NCI-H1105 treated with DMSO at 0.1 percent for 48 hours (cell line): Measurements from ENCODE around the gene RABEP2.
"Not testable (repeated sequence)": the region's sequence is repeated elsewhere in the genome, so short reads cannot be mapped to it uniquely, and the experiment has no call there.

Source experiments
- DNase-seq: peaks from one replicate; lab custom pipeline; 2025; lab: John Stamatoyannopoulos, UW

The RABEP2 gene

DNA sequence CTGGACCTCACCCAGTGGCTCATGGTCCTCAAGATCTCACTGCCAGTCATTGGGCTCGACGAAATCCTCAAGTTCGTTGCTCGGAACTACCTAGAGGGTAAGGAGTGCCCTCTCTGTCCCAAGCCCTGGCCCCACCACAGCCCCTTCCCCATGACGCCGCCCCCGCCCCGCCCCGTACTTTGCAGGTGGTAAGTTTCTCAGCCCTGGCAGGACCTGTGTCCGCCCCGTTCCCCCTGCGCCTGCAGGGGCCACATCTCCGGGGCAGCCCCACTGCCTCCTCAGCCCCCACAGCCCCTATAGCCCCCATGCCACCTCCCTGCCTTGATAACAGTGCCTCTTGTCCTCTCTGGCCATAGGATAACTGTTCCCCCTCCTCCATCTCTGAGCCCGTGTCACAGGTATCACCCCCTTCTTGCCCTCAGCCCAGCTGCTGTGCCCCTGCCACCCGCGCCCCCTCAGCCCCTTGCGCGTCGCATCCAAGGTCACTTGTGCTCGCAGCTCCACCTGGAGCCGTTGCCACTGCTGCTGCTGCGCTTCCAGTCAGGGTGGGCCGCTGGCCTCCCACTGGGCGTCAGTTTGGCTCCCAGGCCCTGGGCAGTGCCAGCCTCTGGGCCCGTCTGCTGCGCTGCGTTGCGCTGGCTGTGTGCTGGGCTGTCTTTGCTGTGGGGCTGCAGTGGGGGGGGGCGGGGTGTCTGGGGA lies 21.5 kb downstream of the RABEP2 start:
- no peak for DNase-seq

DNA sequence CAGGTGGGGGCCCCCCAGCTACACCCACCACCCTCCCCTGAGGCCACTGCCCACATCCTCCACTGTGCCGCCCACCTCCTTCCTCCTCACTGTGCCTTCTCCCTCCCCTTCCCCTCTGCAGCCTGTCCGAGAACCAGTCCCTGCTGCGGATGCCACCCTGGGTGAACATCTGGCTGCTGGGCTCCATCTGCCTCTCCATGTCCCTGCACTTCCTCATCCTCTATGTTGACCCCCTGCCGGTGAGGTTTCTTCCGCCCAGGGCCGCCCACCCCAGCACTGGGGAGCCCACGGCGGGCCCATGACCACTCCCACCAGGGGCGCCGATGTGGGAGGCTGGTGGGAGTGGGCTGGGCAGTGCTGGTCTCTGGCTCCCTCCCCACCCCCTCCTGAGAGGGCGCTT lies 22.1 kb downstream of the RABEP2 start:
- DNase-seq, result no peak

DNA sequence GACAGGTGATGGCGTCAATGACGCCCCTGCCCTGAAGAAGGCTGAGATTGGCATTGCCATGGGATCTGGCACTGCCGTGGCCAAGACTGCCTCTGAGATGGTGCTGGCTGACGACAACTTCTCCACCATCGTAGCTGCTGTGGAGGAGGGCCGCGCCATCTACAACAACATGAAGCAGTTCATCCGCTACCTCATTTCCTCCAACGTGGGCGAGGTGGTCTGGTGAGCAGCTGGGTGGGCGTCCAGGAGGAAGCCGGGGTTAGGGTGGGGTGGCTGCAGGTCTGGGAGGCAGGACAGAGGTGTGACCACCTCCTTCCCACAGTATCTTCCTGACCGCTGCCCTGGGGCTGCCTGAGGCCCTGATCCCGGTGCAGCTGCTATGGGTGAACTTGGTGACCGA lies 23.2 kb downstream of the RABEP2 start:
- DNase-seq, result no peak

DNA sequence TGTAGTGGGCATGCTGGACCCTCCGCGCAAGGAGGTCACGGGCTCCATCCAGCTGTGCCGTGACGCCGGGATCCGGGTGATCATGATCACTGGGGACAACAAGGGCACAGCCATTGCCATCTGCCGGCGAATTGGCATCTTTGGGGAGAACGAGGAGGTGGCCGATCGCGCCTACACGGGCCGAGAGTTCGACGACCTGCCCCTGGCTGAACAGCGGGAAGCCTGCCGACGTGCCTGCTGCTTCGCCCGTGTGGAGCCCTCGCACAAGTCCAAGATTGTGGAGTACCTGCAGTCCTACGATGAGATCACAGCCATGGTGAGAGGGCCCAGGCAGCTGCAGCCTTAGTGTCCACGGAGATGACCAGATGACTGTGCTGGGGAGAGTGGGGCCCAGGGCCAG lies 24.4 kb downstream of the RABEP2 start:
- DNase-seq, result no peak

DNA sequence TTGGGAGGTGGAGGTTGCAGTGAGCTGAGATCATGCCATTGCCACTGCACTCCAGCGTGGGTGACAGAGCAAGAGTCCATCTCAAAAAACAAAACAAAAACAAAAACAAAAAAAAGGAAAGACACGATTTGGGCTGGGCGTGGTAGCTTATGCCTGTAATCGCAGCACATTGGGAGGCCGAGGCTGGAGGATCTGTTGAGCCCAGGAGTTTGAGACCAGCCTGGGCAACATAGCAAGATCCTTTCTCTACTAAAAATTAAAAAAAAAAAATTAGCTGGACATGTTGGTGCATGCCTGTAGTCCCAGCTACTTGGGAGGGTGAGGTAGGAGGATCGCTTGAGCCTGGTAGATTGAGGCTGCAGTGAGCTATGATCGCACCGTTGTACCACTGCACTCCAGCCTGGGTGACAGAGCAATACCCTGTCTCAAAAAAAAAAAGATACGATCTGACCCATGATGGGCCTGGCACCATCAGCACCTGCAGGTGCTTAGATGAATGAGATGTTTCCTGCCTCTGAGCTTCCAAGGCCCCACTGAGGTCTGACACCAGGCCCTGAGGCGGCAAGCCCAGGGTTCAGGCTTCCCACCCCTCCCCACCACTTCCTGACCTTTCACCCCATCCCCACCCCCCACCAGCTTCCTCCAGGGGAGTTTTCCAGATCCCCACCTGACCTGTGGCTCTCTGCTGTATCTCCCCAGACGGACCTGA lies 25.0 kb downstream of the RABEP2 start:
- no peak for DNase-seq

DNA sequence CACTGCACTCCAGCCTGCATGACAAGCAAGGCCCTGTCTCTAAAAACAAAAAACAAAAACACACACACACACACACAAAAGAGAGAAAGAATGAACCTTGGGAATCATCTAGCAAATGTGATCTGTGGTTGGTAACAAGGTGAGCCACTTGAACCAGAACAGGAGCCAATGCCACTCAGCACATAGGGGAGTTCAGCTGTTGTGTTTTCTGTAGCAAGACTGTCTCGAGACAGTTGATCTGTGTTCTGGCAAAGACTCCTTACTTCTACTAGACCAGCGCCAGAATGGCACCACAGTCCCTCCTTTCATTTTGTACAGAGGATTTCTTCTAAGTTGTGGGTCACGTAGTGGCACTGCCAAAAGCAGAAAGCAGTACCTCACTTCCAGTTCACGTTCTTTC lies 26.1 kb downstream of the RABEP2 start:
- DNase-seq, result no peak

DNA sequence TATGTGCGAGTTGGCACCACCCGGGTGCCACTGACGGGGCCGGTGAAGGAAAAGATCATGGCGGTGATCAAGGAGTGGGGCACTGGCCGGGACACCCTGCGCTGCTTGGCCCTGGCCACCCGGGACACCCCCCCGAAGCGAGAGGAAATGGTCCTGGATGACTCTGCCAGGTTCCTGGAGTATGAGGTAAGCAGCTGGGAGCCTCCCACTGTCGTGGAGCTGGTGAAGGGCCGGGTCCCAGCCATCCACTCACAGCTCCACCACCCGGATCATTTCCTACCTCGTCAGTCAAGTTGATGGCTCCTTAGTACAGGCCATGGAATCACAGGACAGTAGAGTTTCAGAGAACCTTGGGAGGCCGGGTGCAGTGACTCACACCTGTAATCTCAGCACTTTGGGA lies 26.8 kb downstream of the RABEP2 start:
- DNase-seq, result no peak

DNA sequence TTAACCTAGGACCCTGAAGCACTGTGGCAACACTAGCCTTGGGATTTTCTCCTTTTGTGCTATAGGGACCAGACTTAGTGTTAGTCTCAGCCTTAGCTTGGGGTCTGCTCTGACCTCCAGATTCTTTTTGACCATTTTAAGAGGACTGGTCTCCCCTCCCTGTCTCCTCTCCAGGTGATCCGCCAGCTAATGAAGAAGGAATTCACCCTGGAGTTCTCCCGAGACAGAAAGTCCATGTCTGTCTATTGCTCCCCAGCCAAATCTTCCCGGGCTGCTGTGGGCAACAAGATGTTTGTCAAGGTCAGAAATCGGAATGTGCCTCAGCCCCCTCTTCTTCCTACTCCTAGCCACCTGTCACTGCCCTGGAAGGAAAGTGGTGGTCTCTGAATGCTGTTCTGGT lies 27.2 kb downstream of the RABEP2 start:
- no peak for DNase-seq

DNA sequence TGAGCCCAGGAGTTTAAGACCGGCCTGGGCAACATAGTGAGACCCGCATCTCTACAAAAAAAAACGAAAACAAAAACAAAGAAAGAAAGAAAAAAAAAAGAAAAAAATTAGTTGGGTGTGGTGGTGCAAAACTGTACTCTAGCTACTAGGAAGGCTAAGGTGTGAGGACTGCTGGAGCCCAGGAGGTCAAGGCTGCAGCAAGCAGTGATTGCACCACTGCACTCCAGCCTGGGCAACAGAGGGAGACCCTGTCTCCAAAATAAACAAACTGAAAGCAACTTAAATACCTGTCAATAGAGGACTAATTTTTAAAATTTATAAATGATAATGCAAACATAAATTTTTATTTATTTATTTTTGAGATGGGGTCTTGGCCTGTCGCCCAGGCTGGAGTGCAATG lies 29.4 kb downstream of the RABEP2 start:
- no peak for DNase-seq

DNA sequence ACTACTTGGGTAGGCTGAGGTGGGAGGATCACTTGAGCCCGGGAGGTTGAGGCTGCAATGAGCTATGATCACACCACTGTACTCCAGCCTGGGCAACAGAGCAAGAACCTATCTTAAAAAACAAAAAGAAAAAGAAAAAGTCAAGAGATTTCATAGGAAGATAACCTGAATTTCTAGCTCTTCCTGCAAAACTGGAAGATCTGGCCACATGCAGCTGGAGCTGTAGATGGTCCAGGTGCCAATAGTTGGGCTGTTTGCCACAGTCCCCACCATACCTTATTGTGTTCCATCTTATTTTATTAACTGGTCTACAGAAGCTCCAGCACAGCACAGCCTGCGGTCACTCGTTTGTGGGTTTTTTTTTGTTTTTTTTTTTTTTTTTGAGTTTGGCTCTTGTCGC lies 31.7 kb downstream of the RABEP2 start:
- no peak for DNase-seq

DNA sequence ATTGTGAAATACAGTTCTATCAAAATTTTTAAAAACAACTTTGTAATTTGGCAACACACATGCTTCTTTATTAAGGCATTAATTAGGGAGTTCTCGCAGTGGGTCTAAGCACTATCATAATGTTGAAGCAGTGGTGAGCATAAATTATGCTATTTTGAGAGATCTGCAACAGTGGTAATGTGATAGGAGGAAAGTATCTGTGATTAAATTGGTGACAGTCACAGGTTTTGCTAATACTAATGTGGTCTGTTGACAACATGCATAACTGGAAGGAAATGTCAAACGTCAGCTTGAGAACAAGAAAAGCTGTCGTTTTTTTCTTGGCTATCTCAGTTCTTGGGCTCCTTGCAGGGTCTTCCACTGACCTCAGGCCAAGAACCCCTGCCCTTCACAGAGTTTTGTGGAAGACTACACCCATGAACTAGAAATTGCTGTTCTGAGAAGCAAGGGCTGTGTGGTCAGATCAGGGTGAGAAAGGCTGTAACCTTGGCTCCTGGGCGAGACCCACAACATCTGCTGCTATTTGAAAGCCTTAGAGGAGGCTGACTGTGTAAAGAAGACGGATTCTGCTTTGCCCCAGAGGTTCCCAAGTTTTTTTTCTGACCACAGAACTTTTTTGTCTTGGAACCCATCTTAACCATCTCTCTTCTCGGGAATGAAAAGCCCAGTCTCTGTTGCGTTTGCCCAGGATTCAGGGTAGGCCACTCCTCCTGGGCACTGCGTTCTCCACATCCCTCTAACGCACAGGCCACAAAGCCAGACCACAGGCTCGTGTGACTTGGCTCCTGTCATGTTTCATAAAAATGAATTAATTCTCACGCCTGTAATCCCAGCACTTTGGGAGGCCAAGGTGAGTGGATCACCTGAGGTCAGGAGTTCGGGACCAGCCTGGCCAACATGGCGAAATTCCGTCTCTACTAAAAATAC lies 32.8 kb downstream of the RABEP2 start:
- no peak for DNase-seq

DNA sequence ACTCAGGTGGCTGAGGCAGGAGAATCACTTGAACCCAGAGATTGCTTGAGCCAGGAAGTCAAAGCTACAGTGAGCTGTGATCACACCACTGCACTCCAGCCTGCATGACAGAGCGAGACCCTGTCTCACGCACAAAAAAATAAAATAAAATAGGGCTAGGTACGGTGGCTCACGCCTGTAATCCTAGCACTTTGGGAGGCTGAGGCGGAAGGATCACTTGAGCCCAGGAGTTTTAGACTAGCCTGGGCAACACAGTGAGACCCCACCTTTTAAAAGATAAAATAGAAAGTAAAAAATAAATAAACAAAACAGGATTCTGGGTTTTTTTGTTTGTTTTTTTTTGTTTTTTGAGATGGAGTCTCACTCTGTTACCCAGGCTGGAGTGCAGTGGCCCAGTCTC lies 34.7 kb downstream of the RABEP2 start:
- DNase-seq, result not testable (repeated sequence)

DNA sequence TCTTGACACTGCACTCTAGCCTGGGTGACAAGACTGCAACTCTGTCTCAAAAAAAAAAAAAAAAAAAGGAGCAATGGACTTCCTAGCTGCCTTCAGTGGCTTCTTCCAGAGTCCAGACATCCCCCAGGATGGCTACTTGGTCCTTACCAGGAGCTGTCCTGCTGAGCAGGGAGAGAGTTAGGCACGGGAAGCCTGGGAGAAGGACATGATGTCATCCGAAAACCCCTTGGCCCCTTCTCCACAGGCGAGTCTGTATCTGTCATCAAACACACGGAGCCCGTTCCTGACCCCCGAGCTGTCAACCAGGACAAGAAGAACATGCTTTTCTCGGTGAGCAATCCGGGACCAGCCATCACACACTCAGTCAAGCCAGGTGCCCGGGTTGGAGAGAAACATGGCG lies 38.1 kb downstream of the RABEP2 start:
- DNase-seq, result no peak

DNA sequence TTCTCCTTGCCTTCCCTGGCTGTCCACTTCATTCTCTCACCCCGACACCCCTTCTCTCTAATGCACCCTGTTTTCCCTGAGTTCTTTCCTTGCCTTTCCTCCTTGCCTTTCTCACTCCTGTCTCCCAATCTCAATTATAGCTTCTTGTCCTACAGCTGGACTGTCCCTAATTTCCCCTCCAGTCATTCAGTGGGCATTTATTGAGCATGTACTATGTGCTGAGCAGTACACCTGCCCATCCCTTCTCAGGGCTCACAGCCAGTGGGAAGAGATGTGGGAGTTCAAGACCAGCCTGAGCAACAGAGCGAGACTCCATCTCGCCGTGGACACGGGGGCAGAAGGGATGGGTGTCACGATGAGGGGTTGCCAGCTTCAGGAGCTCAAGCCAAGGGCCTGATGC lies 41.0 kb downstream of the RABEP2 start:
- DNase-seq, result no peak

DNA sequence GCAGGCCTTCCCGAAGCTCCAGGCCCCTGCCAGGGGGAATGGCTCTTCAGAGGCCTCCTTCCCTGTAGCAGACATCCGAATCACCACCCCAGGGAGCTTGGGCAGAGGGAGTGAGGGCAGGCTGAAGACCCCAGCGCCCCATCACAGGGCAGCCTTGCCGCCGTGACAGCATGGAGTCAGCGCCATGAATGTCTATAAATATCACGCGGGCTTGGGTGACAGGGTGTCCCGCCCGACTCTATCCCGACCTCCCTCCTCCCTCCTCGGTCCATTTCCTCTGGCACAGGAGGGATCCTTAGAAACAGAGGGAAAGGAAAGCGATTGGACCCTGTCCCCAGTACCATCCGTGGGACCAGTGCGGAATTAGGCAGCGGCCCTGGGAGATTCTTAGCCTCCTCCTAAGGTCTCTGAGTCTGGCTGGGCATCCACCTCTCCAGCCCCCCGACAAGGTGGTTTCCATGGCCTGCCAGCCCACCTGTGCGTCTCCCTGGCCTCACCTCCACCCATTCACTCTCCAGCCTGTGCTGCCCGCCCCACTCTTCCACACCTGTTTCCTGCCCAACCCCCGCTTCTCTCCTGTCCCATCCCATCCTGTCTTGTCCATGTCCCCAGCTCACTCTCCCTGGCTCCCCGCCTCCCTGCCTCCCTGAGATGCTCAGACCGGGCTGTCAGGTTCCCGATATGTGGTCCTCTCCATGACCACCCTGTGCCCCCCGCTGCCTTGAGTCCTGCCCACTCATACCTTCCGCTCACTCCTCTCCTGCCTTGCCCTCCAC lies 41.6 kb downstream of the RABEP2 start:
- DNase-seq, result no peak

DNA sequence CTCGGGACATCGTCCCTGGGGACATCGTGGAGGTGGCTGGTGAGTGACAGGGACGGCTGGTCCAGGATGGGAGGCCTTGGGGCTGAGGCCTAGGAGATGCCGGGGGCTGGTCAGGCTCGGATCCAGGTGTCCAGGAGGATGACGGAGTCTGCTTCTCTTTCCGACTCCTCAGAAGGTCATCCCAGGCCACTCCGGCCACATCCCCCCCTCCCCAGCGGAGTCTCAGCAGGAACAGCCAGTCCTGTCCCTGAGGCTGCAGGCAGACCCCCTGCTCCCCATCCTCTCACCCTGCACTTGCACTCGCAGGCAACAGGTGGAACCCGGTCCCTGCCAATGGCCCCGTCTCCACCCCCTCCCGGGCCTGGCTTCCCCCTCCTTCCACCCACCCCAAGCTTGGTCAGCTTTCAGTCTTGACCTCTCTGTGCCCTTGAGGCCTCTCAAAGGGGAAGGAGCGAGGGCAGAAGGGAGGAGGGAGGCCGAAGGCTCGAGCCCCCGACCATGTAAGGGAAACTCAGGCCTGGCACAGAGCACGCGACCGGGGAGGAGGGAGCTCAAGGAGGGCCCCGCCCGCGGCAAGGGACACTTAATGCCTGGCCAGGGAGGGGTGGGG lies 42.4 kb downstream of the RABEP2 start:
- no peak for DNase-seq

DNA sequence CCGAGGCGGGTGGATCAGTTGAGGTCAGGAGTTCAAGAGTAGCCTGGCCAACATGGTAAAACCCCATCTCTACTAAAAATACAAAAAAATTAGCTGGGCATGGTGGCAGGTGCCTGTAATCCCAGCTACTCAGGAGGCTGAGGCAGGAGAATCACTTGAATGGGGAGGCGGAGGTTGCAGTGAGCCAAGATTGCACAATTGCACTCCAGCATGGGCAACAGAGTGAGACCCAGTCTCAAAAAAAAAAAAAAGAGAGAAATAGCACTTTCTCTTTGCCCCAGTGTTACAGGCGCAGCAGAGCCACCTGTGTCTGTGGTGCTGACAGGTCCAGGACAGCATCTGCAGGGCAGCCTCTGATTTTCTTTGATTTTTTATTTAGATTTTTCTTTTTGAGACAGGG lies 43.5 kb downstream of the RABEP2 start:
- DNase-seq, result not testable (repeated sequence)

DNA sequence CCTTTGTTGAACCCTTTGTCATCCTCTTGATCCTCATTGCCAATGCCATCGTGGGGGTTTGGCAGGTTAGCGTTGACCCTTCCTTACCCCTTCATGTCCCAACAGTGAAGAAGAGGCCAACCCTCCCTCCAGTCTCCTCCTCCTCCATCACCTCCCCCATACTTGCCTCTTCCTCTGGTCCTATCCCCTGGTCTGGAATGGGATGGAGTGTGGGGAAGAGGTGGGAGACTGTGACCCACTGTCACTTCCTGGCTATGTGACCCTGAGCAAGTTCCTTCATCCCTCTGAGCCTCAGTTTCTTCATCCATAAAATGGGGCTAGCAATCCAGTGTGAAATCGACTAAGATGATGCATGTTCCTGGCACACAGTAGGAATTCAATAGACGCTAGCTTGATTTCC lies 44.1 kb downstream of the RABEP2 start:
- DNase-seq, result no peak

DNA sequence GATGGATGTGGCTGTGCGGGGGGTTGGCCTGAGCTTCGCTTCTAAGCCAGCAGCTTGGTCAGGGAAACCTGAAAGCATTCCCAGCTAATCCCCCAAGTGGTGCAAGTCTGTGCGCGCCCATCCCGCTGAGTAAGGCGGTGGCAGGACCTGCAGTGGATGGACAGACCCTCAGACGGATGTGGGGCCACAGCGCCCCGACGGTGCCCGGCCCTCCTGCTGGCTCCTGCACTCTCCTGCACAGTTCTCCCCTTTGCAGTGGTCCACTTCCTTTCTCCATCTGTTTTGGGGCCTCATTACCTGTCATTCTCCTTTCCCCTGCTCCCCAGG lies 44.5 kb downstream of the RABEP2 start:
- DNase-seq, result no peak

DNA sequence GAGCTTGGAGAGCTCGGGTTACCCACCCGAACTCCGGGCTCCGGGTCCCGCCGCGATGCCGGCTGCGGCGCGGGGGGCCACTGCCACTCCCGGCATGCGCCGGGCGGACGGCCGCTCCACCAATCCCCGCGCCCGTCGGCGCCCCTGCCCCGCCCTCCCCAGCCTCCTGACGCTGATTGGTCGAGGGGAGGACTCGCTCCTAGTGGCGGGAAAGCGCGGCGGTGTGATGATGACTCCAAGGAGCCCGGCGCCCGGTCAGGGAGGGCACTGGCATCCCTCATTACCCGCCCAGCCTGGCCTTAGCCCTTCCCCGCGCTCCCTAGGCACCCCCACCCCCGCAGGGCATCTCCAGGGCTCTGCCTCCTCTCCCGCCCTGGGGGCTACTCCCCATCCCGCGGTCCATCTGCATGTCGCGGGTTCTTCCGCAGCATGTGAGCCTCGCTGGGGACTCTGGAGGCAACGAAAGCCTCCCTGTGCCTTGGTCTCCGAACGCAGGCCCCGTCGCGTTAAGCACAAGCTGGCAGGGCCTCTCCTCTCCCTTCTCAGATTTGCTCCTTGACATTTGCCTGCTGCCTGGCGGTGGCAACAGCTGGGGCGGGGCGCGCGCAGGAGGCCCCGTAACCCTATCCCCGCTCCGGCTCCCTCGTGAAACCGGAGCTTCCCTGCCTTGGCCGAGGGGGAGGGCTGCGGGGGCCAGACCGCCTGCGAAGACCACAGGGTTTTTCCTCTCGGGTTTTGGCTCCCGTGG lies 45.0 kb downstream of the RABEP2 start:
- peak; percentile 81 for DNase-seq

DNA sequence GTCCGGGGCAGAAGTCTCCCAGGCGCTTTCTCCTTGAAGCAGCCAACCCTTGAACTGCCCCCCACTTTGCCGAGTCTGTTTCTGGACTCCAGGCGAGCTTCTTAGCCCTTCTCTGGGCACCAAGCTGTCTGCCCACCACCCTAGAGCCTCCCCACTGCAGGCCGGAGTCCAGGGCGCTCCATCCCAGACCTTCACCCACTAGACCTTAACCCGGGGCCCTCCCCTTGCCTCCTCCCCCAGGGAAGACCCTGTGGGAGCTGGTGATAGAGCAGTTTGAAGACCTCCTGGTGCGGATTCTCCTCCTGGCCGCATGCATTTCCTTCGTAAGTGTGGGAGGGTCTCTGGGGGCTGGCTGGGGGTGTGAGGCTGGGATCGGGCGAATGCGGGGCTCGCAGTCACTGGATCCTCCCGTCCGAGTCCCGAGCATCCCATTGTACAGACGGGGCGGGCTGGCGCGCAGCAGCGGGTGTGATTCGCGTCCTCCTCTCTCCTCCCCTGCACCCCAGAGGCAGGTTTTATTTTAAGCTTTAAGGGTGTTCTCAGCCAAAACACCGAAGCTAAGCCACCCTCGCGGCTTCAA lies 45.7 kb downstream of the RABEP2 start:
- DNase-seq, result no peak
